Measurements from ENCODE around the gene BLOC1S4.
"Not testable (repeated sequence)": the region's sequence is repeated elsewhere in the genome, so short reads cannot be mapped to it uniquely, and the experiment has no call there.

The BLOC1S4 gene

DNA sequence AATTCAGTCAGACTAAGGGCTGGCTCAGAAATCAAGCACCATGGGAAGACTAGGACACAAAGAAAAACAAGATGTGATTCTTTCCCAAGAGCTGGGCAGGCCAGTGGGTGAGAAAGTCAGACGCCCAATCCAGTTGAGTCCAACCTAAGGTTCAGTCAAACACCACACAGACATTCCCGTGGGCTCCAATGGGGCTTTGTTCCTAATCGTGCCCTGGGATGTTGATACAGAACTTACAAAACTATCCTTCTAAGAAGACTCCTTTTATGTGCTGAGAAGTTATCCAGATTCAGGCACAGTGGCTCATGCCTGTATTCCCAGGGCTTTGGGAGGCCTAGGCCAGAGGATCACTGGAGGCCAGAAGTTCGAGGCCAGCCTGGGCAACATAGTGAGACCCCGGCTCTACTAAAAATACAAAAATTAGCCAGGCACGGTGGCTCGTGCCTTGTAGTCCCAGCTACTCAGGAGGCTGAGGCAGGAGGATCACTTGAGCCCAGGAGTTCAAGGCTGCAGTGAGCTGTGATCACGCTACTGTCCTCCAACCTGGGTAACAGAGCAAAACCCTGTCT, 3.7 kb downstream of the BLOC1S4 start:
- DNase-seq = peak; percentile 50

DNA sequence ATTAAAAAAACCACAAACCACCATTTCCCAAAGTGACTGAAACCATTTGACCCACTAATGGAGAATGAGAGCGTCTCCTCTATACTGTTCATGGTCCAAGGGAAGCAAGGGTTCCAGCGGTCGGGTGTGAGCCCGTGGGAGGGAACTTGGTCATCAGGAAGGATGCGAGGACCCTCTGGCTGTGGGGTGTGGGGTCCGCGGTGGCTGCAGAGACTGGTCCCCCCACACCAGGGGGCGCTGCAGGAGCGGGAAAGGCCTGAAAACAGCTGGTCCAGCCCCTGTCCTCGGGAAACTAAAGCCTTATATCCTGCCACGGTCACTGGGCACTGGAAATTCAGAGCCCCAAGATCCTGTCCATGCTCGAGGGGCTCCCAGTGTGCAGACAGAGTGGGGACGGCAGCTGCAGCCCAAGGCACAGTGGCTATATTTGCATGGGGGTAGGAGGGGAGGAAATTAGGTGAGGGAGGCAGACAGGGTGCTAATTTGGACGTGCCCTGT, 4.3 kb downstream of the BLOC1S4 start:
- DNase-seq = peak; percentile 97

DNA sequence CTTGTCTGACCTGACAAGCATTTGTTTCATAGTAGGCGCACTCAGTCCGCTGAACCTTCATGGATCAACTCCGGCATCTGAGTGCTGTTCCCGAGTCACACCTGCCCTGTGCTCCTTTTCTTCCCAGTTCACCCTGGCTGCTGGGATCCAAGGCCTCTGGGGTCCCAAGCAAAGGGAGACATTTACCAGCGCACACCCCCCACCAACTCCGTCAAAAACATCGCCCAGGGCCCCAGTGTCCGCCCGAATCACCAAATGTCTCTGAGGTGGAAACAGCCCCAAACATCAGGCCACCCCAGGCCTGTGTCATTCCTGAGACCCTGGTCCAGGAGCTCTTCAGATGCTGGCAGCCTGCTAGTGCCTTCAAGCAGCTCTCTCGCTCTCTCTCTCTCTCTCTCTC, 5.1 kb downstream of the BLOC1S4 start:
- peak; percentile 45 for DNase-seq

DNA sequence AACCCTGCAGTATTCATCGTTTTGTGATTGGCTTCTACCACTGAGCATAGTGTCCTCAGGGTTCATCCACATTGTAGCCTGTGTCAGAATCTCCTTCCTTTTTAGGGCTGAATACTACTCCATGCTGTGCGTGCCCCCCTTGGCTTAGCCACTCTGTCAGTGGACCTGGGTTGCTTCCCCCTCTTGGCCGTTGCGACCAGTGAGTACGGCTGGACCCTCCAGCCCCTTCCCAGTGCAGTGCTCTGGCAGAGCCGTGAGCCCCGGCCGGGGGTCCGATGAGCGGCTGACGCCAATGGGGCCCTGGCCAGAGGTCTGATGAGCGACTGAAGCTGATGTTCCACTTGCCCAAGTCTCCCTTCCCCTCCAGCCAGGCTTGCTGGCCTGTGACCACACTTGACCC, 6.9 kb downstream of the BLOC1S4 start:
- peak; percentile 40 for DNase-seq

DNA sequence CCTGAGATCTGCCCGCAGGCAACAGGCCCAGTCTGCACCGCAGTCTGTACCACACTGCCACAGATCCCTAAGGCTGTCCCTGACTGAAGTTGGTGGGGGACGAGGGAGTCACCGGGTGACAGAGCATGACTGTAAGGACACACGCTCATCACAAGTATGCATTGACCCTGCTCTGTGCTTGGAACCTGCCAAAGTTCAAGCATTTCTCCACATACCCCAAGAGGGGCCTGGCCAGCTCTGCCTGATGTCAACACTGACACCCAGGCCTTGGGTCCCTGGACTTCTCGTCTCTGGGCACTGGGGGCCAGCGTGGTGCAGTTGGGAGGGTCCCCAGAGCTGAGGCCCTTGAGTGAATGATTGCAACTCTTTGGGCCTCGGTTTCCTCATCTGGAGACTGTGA, 7.9 kb downstream of the BLOC1S4 start:
- DNase-seq = peak; percentile 25

DNA sequence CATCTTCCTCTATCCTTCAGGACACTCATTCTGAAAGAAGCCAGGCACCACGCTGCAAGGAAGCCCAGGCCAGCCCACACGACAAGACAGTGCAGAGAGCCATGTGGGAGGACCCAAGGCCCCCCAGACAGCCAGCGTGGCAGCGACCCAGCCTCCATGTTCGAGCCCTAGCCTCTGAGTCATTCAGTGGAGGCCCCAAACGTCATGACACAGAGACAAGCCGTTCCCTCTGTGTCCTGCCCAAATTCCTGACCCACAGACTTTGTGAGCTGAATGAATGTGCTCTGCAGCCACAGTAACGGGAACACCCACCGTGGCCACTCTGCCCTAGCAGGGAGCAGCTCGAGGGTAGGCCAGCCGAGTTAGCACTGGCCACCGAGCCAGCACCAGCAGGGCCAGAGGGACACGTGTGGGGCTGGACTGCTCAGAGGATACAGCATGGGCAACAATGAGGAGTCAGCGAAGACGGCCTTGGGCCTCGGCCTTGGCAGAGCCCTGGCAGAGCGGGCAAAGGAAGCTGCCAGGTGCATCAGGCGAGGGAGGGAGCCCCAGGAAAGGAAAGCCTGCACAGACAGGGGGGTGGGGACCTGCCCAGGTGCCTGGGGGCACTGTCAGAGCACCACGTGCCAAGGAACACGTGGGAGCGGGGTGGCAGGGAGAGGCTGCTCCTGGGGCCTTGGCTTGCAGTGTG, 8.6 kb downstream of the BLOC1S4 start:
- no peak for DNase-seq

DNA sequence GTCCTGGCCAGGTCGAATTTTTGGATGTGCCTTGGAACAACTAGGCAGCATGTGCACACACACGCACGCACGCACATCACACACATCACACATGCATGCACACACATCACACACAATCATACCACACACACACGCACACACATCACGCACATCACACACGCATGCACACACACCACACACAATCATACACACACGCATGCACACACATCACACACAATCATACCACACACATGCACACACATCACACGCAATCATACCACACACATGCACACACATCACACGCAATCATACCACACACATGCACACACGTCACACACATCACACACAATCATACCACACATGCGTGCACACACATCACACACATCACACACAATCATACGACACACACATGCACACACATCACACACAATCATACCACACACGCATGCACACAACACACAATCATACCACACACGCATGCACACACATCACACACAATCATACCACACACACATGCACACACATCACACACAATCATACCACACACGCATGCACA, 9.5 kb downstream of the BLOC1S4 start:
- not testable (repeated sequence) for DNase-seq

DNA sequence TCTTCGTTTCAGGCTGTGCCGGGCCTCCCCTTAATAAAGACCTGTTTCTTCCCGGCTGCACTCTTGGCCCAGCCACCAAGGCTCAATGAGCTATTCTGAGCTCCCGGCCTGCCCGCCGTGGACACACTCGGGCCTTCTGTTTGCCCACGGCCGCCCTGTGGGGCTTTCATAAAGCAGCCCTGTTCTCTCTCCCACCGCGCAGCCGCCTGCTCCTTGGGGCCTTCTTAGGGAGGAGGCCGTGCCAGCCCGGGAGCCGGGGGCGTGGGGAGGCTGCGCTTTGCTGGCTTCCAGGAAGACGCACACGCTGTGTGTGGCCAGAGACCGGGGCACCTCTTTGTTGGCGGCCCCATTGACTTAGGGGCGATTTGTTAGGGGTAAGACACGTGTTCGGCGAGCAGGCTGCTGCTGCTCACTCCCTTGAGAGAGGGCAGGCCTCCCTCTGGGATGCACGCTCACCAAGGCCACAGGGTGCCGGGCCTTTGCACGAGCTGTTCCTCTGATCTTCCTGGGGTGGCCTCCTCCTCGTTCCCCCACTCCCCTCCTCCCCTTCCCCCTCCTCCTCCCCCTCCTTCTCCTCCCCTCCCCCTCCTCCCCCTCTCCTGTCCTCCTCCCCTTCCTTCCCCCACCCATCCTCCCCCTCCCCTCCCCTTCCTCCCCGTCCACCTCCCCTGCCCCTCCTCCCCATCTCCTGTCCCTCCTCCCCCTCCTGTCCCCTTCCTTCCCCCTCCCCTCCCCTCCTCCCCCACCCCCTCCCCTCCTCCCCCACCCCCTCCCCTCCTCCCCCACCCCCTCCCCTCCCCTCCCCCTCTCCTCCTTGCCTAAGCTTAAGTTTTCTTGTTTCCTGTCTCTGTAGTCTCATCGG, 11.3 kb downstream of the BLOC1S4 start:
- DNase-seq = peak; percentile 40

DNA sequence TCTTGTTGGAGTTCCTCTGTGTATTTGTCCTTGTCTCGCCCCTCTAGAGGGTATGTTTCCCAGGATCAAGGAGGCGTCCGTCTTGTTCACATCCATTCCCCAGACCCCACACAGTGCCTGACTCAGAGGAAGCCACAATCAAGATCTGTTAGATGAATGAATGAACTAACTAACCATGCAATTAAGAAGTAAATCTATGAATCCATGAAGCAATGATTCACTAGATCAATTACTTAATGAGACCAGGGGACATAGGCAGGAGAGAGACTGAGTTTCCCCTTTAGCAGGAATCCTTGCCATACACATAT, 11.9 kb downstream of the BLOC1S4 start:
- peak; percentile 17 for DNase-seq

DNA sequence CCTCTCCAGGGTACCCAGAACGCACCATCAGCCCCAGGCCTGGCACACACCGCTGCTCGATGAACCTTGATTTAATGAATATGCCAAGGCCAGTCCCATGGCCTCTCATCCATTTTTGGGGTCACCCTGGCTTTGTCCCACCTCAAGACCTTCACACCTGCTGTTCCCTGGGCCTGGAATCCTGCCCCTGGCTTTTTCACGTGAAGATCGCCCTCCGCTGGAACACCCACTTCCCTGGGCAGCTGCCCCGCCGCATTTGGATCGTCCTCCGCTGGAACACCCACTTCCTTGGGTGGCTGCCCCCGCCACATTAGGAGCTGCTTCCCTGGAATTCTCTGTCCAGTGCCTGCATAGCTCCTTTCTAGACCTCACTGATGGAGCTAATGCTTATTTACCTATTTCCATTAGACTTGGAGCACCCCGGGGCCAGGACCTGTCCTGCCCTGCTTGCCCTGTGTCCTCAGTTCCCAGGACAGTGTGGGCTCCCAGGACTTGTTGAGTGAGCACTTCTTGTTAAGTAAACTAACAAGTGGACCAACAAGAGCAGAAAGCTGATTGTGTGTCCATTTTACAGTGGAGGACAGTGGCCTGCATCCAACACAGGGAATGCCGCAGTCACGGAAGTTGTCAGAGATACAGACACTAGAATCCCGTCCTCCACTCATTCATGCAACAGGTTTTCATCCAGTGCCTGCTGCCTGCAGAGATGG, 12.5 kb downstream of the BLOC1S4 start:
- DNase-seq = peak; percentile 46

DNA sequence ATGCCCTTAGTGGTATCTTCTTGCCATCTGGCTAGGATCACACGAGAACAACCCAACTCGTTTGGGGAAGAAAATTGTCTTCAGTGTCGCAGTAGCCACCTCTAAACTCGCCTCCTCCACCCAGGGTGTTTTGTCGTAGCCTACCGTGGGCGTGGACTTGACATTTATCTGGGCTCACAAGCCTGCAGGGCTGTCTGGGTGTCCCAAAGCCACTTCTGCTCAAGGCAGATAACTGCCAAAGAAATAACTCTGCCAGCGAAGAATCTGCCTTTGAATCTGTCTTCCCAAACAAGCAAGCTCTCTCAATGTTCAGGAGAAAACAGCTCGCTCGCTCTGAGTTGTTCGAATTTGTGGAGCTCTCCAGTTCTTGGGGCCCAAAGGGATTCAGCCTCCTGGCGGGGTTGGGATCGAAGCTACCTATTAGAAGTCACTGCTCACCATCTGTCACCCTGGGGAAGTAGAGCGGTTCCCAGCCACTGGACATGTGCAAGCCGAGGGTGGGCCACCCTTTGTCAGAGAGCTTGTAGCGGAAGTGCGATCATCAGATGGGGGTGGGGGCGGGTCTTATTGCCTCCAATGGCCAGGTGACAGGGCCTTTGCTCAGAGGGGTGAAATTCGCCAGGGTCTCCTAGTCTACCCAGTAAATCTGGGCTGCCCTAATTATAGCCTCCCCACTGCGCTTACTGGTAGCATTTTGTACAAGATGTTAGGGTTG, 14.8 kb downstream of the BLOC1S4 start:
- peak; percentile 39 for DNase-seq

DNA sequence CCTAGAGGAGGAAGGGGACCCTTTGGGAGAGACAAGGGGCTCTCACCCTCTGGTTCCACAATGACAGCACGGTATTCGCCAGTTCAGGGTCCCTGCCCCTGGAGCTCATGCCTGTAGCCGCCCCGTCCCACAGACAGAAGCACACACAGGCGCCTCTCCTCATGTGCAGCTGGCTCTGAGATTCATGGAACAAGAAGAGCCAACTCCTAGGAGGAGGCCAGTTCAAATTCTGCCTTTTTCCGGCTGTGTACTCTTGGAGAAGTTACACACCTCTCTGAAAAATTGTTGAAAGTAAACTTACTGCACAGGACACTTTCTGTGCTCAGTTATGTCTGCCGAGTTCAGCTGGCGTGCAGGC, 15.3 kb downstream of the BLOC1S4 start:
- DNase-seq = no peak

DNA sequence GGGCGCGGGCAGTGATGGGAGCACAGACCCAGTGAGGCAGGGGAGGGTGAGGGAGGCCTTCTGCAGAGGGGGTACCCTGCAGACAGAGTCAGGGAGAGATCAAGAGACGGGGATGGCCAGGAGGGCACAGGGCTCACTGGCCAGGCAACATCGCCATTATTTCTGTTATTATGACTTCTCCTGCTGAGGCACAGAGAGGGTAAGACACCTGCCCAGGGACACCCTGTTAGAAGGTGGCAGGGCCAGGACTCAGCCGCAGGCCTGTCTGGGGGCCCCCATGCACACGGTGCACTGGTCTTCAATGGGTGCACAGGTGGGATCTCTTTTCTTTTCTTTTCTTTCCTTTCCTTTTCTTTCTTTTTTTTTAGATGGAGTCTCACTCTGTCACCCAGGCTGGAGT, 15.8 kb downstream of the BLOC1S4 start:
- DNase-seq = no peak

DNA sequence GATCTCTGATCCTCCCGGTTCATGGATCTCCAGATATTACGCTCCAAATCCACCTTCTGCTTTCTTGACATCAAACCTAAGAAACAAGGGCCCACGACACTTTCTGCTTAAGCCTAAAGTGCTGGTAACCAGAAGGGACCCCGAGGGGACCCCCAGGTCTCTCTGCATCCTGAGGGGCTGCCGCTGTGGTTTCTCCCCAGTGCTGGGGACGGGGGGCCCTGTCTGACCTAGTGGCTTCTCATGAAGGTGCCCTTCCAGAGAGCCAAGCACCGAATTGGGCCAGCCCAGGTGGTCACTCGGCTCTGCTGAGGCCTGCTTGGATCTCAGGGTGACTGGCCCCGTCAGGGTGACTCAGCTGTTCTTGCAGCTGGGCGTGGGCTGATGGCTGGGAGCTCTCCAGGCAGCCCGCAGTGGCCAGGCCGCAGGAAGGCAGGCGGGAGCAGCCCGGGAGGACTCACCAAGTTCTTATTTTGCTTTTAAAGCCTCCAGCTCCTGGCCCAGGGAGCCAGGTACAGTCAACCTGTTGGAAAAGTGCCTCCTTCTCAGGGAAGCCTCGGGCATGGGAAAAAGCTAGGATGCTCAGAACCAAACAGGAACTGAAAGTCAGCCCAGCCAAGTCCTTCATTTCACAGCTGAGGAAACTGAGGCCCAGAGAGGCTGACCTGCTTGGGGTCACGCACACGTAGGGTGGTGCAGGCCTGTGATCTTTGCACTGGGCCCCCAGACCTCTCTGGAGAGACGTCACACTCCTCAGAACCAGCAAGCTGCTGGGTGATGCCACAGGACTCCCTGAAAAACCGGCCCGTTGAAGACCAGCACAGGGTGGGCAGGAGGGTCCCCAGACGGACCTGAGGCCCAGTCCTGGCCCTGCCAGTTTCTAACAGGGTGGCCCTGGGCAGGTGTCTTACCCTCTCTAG, 16.7 kb downstream of the BLOC1S4 start:
- no peak for DNase-seq

DNA sequence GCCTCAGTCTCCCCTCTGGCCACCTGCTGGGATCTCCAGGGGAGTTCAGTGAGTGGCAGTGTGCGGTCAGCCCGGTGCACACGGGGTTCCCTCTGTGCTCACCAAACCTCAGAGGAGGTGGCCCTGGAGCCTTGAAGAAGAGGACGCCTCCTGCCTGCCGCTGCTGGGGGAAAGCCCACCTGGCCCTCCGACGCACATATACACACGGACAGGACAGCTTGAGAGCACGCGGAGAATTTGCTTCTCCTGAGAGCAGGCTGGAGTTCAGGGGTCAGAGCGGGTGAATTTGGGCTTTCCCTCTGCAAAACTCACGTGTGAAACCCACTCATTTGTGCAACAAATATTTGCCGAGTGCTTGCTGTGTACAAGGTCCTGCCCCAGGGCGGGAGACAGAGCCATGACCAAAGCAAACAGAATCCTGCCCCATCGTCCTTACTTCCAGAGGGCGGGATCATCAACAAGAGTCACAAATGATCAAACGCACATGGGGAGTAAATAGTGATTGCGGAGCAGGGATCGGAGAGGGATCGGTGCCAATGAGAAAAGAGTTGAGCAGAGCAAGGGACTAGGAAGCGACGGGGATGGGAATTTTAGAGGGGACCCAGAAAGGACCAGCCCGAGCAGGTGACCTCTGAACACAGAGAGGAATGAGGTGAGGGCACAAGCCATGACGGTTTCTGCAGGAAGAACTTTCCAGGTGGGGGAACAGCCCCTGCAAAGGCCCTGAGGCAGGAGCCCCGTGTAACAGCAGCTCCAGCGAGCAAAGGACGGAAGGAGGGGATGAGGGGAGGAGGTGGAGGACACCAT, 17.6 kb downstream of the BLOC1S4 start:
- DNase-seq = no peak

DNA sequence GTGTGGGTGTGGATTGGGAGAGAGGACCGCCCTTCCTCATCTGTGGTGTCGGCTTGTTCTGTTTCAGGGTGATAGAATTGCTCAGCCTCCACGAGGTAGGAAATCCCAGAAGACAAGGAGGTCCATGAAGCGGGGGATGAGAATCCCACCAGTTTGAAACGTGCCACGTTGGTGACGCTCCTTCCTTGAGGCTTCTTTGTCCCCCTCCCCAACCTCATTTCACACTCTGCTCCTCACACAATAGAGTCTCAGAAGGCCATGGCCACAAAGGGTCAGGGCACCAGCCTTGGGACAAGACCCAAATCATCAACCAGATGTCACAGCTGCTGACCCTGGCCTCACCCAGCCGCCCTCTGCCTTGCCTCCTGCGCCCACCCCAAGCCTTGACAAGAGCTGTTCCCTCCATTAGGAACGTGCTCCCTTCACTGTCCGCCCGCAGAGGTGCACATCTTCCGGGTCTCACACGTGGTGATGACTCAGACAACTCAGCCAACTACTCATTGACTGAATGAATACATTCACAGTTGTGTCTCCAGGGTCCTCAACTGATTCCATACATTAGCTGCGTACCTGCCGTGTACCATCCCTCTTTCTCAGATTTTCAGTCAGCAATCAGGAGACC, 18.3 kb downstream of the BLOC1S4 start:
- no peak for DNase-seq

DNA sequence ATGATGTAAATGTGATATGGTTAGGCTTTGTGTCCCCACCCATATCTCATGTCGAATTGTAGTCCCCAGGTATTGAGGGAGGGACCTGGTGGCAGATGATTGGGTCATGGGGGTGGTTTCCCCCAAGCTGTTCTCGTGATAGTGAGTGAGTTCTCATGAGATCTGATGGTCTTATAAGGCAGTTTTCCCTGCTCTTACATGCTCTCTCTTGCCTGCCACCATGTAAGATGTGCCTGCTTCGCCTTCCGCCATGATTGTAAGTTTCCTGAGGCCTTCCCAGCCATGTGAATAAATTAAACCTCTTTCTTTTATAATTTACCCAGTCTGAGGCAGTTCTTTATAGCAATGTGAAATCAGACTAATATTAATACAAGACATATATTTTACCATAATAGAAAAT, 23.9 kb downstream of the BLOC1S4 start:
- DNase-seq = no peak

DNA sequence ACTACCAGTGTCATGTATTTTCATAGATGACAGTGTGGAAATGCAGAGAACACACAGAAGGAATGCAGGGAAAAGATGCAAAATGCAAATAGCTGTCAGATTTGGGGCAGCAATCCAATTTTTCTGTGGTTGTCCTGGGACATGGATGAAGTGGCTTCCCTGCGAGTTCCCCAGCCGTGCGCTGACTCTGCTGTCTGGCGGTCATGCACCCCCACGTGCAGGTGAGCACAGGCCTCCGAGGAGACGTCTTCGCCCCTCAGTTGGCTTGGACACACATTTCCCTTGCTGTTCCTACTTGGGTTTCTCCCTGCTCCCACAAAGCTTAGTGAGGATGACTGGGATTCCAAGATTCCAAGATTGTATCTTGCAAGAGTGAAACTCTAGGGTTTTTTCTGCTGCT, 24.4 kb downstream of the BLOC1S4 start:
- DNase-seq = no peak

DNA sequence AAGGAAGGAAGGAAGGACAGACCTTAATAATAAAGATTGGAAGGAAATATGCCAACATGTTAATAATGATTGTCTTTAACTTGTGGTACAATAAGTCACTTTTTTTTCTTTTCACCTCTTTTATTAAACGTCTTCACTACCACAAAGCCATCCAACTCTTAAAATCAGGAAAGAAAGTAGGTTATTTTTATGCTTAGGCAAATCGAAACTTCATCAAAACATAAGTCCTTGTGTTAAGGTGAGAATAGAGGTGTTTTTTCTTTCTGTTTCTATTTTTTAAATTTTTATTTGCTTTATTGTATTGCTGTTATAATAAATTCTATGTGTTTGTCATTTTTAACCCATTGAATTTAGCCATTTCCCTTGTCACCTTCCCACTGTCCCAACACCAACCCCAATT, 26.5 kb downstream of the BLOC1S4 start:
- no peak for DNase-seq

DNA sequence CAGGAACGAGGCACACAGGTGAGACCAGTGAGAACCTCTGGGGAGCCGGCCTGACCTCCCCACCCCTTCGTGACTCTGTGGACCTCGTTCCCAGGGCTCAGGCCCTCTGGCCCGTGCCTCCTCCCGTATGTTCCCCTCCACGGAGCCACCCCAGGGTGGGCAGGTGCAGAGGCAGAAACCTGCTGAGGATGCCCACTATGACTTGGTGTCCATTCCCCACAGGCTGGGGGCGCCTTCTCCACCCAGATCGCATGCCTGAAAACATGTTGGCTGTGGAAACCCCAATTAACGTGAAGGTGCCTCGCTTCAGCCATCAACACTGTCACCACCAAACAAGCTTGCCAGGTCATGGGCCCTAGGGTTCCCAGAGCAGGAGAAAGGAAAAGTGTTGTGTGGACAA, 27.0 kb downstream of the BLOC1S4 start:
- no peak for DNase-seq

All from activated CD8-positive, alpha-beta memory T cell treated with anti-CD3 and anti-CD28 coated beads, Interleukin-2, amount 50 U/mL, for 48 hours (primary cell).